Mucosa of rectum (tissue), 2 donors: Measurements from ENCODE around the gene UBE2L3.
"Not testable (repeated sequence)": the region's sequence is repeated elsewhere in the genome, so short reads cannot be mapped to it uniquely, and the experiment has no call there.

Experiments used
- H3K27ac ChIP-seq, 2 donors: one replicate each; pipeline ENCODE4 v1.7.0; 2013; ENCODE audit warnings: inconsistent platforms in 2 of 2, low read depth in 2 of 2, low read length in 2 of 2
- H3K27me3 ChIP-seq, 2 donors: one replicate each; pipeline ENCODE4 v1.7.0; 2013; ENCODE audit warnings: low read length in 2 of 2; ENCODE audit not compliant: control insufficient read depth in 2 of 2, insufficient read depth in 2 of 2
- H3K36me3 ChIP-seq, 2 donors: one replicate each; pipeline ENCODE4 v1.7.0; 2013; ENCODE audit warnings: low read length in 2 of 2; ENCODE audit not compliant: control insufficient read depth in 2 of 2, insufficient read depth in 2 of 2
- H3K4me1 ChIP-seq, 2 donors: one replicate each; pipeline ENCODE4 v1.7.0; 2013; ENCODE audit warnings: low read length in 2 of 2, mild to moderate bottlenecking in 1 of 2; ENCODE audit not compliant: control insufficient read depth in 2 of 2, insufficient read depth in 2 of 2
- H3K4me3 ChIP-seq, 2 donors: one replicate each; pipeline ENCODE4 v1.7.0; 2013; ENCODE audit warnings: low read length in 2 of 2
- H3K9ac ChIP-seq, 2 donors: one replicate each; pipeline ENCODE4 v1.7.0; 2013; ENCODE audit warnings: low read length in 2 of 2, low read depth in 1 of 2, mild to moderate bottlenecking in 1 of 2
- H3K9me3 ChIP-seq, 2 donors: one replicate each; pipeline ENCODE4 v1.7.0; 2013; ENCODE audit warnings: low read length in 2 of 2; ENCODE audit not compliant: control insufficient read depth in 2 of 2
- donor health status: healthy.
- donor health status: Normal muscosa, but diverticular disease.

The UBE2L3 gene

GRCh38 chr22:21590809-21591641 lies 23.5 kb downstream of the UBE2L3 start:
- Histone ChIP-seq H3K27ac (no peak overlapping the region), H3K4me1 (peaks cover 2 to 6% of the 10 kb centered on the region in 2 donors), H3K9me3 (no peaks in the 10 kb centered on the region), H3K27me3 (no peaks in the 10 kb centered on the region), H3K4me3 (no peak overlapping the region), H3K9ac (no peak overlapping the region), H3K36me3 (peaks cover 27 to 38% of the 10 kb centered on the region in 2 donors)

- no peaks in the 10 kb centered on the region for H3K27me3 ChIP-seq
- no peak overlapping the region for H3K4me3 ChIP-seq
- peaks cover 2 to 6% of the 10 kb centered on the region in 2 donors for H3K4me1 ChIP-seq
- no peaks in the 10 kb centered on the region for H3K9me3 ChIP-seq
- H3K9ac ChIP-seq, result no peak overlapping the region
- no peak overlapping the region for H3K27ac ChIP-seq
- peaks cover 27 to 41% of the 10 kb centered on the region in 2 donors for H3K36me3 ChIP-seq
Observed at GRCh38 chr22:21591695-21592094, 24.2 kb downstream of the UBE2L3 start.

- H3K4me1 ChIP-seq, result peaks cover 2 to 4% of the 10 kb centered on the region in 2 donors
- H3K27me3 ChIP-seq, result no peaks in the 10 kb centered on the region
- H3K4me3 ChIP-seq, result no peak overlapping the region
- peaks cover 27 to 41% of the 10 kb centered on the region in 2 donors for H3K36me3 ChIP-seq
- H3K27ac ChIP-seq, result no peak overlapping the region
- no peak overlapping the region for H3K9ac ChIP-seq
- no peaks in the 10 kb centered on the region for H3K9me3 ChIP-seq
Observed at GRCh38 chr22:21592422-21592821, 24.9 kb downstream of the UBE2L3 start.

GRCh38 chr22:21593406-21594232 lies 26.1 kb downstream of the UBE2L3 start:
- Histone ChIP-seq H3K9ac (no peak overlapping the region), H3K4me3 (no peak overlapping the region), H3K36me3 (peaks cover 27 to 41% of the 10 kb centered on the region in 2 donors), H3K4me1 (peaks cover 0 to 2% of the 10 kb centered on the region in 2 donors), H3K27ac (no peak overlapping the region), H3K27me3 (no peaks in the 10 kb centered on the region), H3K9me3 (no peaks in the 10 kb centered on the region)

GRCh38 chr22:21594865-21595452 lies 27.4 kb downstream of the UBE2L3 start:
- Histone ChIP-seq H3K4me3 (no peak overlapping the region), H3K9ac (no peak overlapping the region), H3K27ac (no peak overlapping the region), H3K9me3 (no peaks in the 10 kb centered on the region), H3K27me3 (no peaks in the 10 kb centered on the region), H3K4me1 (peaks cover 0 to 2% of the 10 kb centered on the region in 2 donors), H3K36me3 (peaks cover 27 to 41% of the 10 kb centered on the region in 2 donors)

- not testable (repeated sequence) for H3K27me3 ChIP-seq, H3K4me1 ChIP-seq, H3K4me3 ChIP-seq, H3K9ac ChIP-seq, H3K27ac ChIP-seq, H3K9me3 ChIP-seq
- H3K36me3 ChIP-seq, result peaks cover 23 to 41% of the 10 kb centered on the region in 2 donors
Observed at GRCh38 chr22:21596356-21597135, 29.0 kb downstream of the UBE2L3 start.

- Histone ChIP-seq H3K4me3 (no peak overlapping the region), H3K4me1 (no peaks in the 10 kb centered on the region), H3K9ac (no peak overlapping the region), H3K36me3 (peaks cover 20 to 39% of the 10 kb centered on the region in 2 donors), H3K9me3 (no peaks in the 10 kb centered on the region), H3K27me3 (no peaks in the 10 kb centered on the region), H3K27ac (no peak overlapping the region)
Observed at GRCh38 chr22:21598302-21598701, 30.8 kb downstream of the UBE2L3 start.

GRCh38 chr22:21599053-21599893 lies 31.8 kb downstream of the UBE2L3 start:
- Histone ChIP-seq H3K9ac (no peak overlapping the region), H3K9me3 (no peaks in the 10 kb centered on the region)

GRCh38 chr22:21602579-21602978 lies 35.1 kb downstream of the UBE2L3 start:
- Histone ChIP-seq H3K27me3 (no peaks in the 10 kb centered on the region), H3K36me3 (peaks cover 0 to 10% of the 10 kb centered on the region in 2 donors), H3K4me1 (peaks cover 0 to 11% of the 10 kb centered on the region in 2 donors), H3K4me3 (no peak overlapping the region), H3K9ac (no peak overlapping the region), H3K27ac (no peak overlapping the region), H3K9me3 (no peaks in the 10 kb centered on the region)

More at GRCh38 chr22:21599053-21599893, 31.8 kb downstream of the UBE2L3 start:
- H3K4me1 ChIP-seq, result no peaks in the 10 kb centered on the region
- no peak overlapping the region for H3K4me3 ChIP-seq
- peaks cover 11 to 29% of the 10 kb centered on the region in 2 donors for H3K36me3 ChIP-seq
- no peaks in the 10 kb centered on the region for H3K27me3 ChIP-seq
- no peak overlapping the region for H3K27ac ChIP-seq
